SK-N-SH (cell line): ENCODE data around the gene ANAPC2. TPM values are rescaled to one million over a fixed set of nuclear protein-coding genes. Genes with fewer than 3 reads are reported as not detected.

Experiments
- CTCF ChIA-PET: fragments of 300-600, 350-600 bp; formaldehyde crosslinking; extraction: SDS; loops from one replicate; lab custom pipeline; 2021; lab: Yijun Ruan, JAX
- POLR2A ChIA-PET: fragments of 350-600 bp; sonication (Branson Sonifier 250); formaldehyde crosslinking; extraction: SDS; loops from one replicate; lab custom pipeline; 2020; ENCODE audit warnings: antibody characterized with exemption, inconsistent platforms; lab: Yijun Ruan, JAX
- DNase-seq: peaks from one replicate; pipeline ENCODE4 v3.0.0; 2012
- H2AFZ ChIP-seq: fragments of 200-600 bp; sonication (generic); 2 replicates; pipeline ENCODE4 v1.8.1; 2016; ENCODE audit warnings: antibody characterized with exemption, mild to moderate bottlenecking, low read depth
- H3F3A ChIP-seq: fragments of 200-600 bp; sonication (generic); replicated peaks from 2 replicates; pipeline ENCODE3; 2016; ENCODE audit warnings: antibody characterized with exemption, mild to moderate bottlenecking; ENCODE audit not compliant: insufficient read depth
- H3K27ac ChIP-seq, 2 experiments: fragments of 200-500 bp in 1 of 2; fragments of 200-600 bp in 1 of 2; sonication (Bioruptor generic) in 1 of 2; sonication (generic), shearing (Covaris generic) in 1 of 2; 2 replicates each; pipeline versions ENCODE4 v1.5.1 to v1.6.1; 2014 to 2016; ENCODE audit warnings: low read depth in 2 of 2, inconsistent platforms in 1 of 2, low read length in 1 of 2, mild to moderate bottlenecking in 1 of 2, mixed read lengths in 1 of 2
- H3K27me3 ChIP-seq: fragments of 200-600 bp; sonication (generic), shearing (Covaris generic); 2 replicates; pipeline ENCODE4 v1.6.1; 2016; ENCODE audit warnings: mixed run types; ENCODE audit not compliant: insufficient read depth
- H3K36me3 ChIP-seq, 2 experiments: fragments of 200-500 bp in 1 of 2; fragments of 200-600 bp in 1 of 2; sonication (Bioruptor generic) in 1 of 2; sonication (generic) in 1 of 2; replicated peaks in 1 of 2; 2 replicates each; pipeline versions ENCODE3 to v1.5.1; 2014 to 2016; ENCODE audit warnings: low read length in 1 of 2, mild to moderate bottlenecking in 1 of 2; ENCODE audit not compliant: insufficient read depth in 2 of 2, control insufficient read depth in 1 of 2
- H3K4me1 ChIP-seq, 2 experiments: fragments of 200-500 bp in 1 of 2; fragments of 200-600 bp in 1 of 2; sonication (Bioruptor generic) in 1 of 2; sonication (generic), shearing (Covaris generic) in 1 of 2; 2 replicates each; pipeline versions ENCODE4 v1.5.1 to v1.6.1; 2014 to 2016; ENCODE audit warnings: low read depth in 1 of 2, low read length in 1 of 2, mixed run types in 1 of 2; ENCODE audit not compliant: insufficient read depth in 2 of 2, control insufficient read depth in 1 of 2
- H3K4me2 ChIP-seq: fragments of 200-600 bp; sonication (generic), shearing (Covaris generic); 2 replicates; pipeline ENCODE4 v1.6.1; 2017; ENCODE audit warnings: mixed run types
- H3K4me3 ChIP-seq, 2 experiments: fragments of 200-500 bp in 1 of 2; fragments of 200-600 bp in 1 of 2; sonication (Bioruptor generic) in 1 of 2; sonication (generic), shearing (Covaris generic) in 1 of 2; 2 replicates each; pipeline versions ENCODE4 v1.5.1 to v1.8.1; 2014 to 2016; ENCODE audit warnings: low read depth in 2 of 2, inconsistent platforms in 1 of 2, low read length in 1 of 2, mild to moderate bottlenecking in 1 of 2, mixed read lengths in 1 of 2, moderate library complexity in 1 of 2
- H3K79me2 ChIP-seq: fragments of 200-600 bp; sonication (generic); 2 replicates; pipeline ENCODE4 v1.8.1; 2017; ENCODE audit warnings: mild to moderate bottlenecking; ENCODE audit not compliant: insufficient read depth
- H3K9ac ChIP-seq: fragments of 200-600 bp; sonication (generic); 2 replicates; pipeline ENCODE4 v1.6.1; 2017; ENCODE audit warnings: mixed run types
- H3K9me2 ChIP-seq: fragments of 200-600 bp; sonication (generic); 2 replicates; pipeline ENCODE4 v1.6.1; 2017; ENCODE audit warnings: mixed run types
- H3K9me3 ChIP-seq: fragments of 200-600 bp; sonication (generic); 2 replicates; pipeline ENCODE4 v1.6.1; 2017; ENCODE audit warnings: mixed run types, mild to moderate bottlenecking, moderate library complexity
- H4K20me1 ChIP-seq: fragments of 200-600 bp; sonication (generic); 2 replicates; pipeline ENCODE4 v1.6.1; 2017; ENCODE audit warnings: mild to moderate bottlenecking, mixed run types; ENCODE audit not compliant: insufficient read depth
- CHD2 ChIP-seq: fragments of 150-350 bp; IDR thresholded peaks from 2 replicates; pipeline ENCODE4 v1.6.1; 2018; ENCODE audit warnings: low read length; ENCODE audit not compliant: partially characterized antibody
- ELF1 ChIP-seq: IDR thresholded peaks from 2 replicates; pipeline ENCODE4 v1.4.0; 2012
- EP300 ChIP-seq, 2 experiments: IDR thresholded peaks; 2 replicates each; pipeline versions ENCODE4 v1.4.0 to v1.6.1; 2012; ENCODE audit warnings: borderline replicate concordance in 1 of 2, low read depth in 1 of 2, low read length in 1 of 2
- IRF3 ChIP-seq: fragments of 150-350 bp; IDR thresholded peaks from 2 replicates; pipeline ENCODE4 v1.6.1; 2016; ENCODE audit warnings: mild to moderate bottlenecking, low read depth, low read length
- JUND ChIP-seq: IDR thresholded peaks from 2 replicates; pipeline ENCODE4 v1.4.0; 2012
- MAX ChIP-seq: IDR thresholded peaks from 2 replicates; pipeline ENCODE4 v1.4.0; 2012; ENCODE audit warnings: low read depth
- MXI1 ChIP-seq: IDR thresholded peaks from 2 replicates; pipeline ENCODE4 v1.6.1; 2012; ENCODE audit warnings: mild to moderate bottlenecking, low read depth, low read length, improper control_type of control experiment
- NFIC ChIP-seq: IDR thresholded peaks from 2 replicates; pipeline ENCODE4 v1.4.0; 2012; ENCODE audit warnings: borderline replicate concordance
- RCOR1 ChIP-seq: fragments of 150-350 bp; IDR thresholded peaks from 2 replicates; pipeline ENCODE4 v1.6.1; 2017; ENCODE audit warnings: antibody characterized with exemption, low read length
- RFX5 ChIP-seq: IDR thresholded peaks from 2 replicates; pipeline ENCODE4 v1.6.1; 2012; ENCODE audit warnings: mild to moderate bottlenecking, improper control_type of control experiment, low read length
- TAF1 ChIP-seq: IDR thresholded peaks from 2 replicates; pipeline ENCODE4 v1.6.1; 2012; ENCODE audit warnings: low read depth, mild to moderate bottlenecking, low read length, moderate library complexity, borderline replicate concordance
- TCF12 ChIP-seq: IDR thresholded peaks from 2 replicates; pipeline ENCODE4 v1.4.0; 2012
- YY1 ChIP-seq: IDR thresholded peaks from 2 replicates; pipeline ENCODE4 v1.4.0; 2012; ENCODE audit warnings: low read depth, mild to moderate bottlenecking
- WGBS: methylation state at CpG from one replicate; pipeline ENCODE4 v1.1.6; 2017; ENCODE audit warnings: low lambda C conversion rate; 5-methylcytosine and 5-hydroxymethylcytosine counted together
- polyA plus RNA-seq, 3 experiments: library from polyadenylated mRNA; depleted of rRNA; stranded (reverse); fragments of >200 nt; gene quantifications; 2 replicates each; pipeline ENCODE4 v1.2.3, GENCODE V29; 2012
- TF ChIP-seq, protein P1 (sequence below): IDR thresholded peaks from 2 replicates; pipeline ENCODE4 v1.6.1; 2012; ENCODE audit warnings: mild to moderate bottlenecking, low read depth, low read length, moderate library complexity
- TF ChIP-seq, protein P2 (sequence below): IDR thresholded peaks from 2 replicates; pipeline ENCODE4 v1.4.0; 2012; ENCODE audit warnings: low read depth, borderline replicate concordance

Gene ANAPC2
- polyA plus RNA-seq, 1 of the 3 experiments (the other 2 are of a cell fraction), result 35.1 TPM

GRCh38 chr9:137194388-137194787 is 6.0 kb upstream of the ANAPC2 start:
- H2AFZ ChIP-seq, result no peak overlapping the region
- peaks cover 15 to 26% of the 10 kb centered on the region in 2 experiments for H3K4me1 ChIP-seq
- H3K27ac ChIP-seq, result no peak overlapping the region
- no peak overlapping the region for H3K9ac ChIP-seq
- H3K4me3 ChIP-seq, result no peak overlapping the region
- no peak overlapping the region for H3K4me2 ChIP-seq
- H3K79me2 ChIP-seq, result peaks cover 73% of the 10 kb centered on the region
- H4K20me1 ChIP-seq, result peaks cover 67% of the 10 kb centered on the region
- H3K36me3 ChIP-seq, result peaks cover 3 to 21% of the 10 kb centered on the region in 2 experiments
- no peaks in the 10 kb centered on the region for H3K9me2 ChIP-seq
- no peaks in the 10 kb centered on the region for H3K27me3 ChIP-seq
- WGBS, result 77% methylated on average over 9 of the region's 16 CpGs
- no peaks in the 10 kb centered on the region for H3K9me3 ChIP-seq
- ChIA-PET POLR2A (interaction anchor here (1.4 kb wide), 1 partner anchor 65 kb away, joined by 3 read pairs; no protein-coding TSS in a partner anchor), CTCF (interaction anchor here (1.3 to 2.0 kb wide), 4 partner anchors 28 to 165 kb away, joined by 3 to 9 read pairs (median 4); partner anchors contain the start of genes NPDC1 and RNF224)
- peaks cover 8% of the 10 kb centered on the region for H3F3A ChIP-seq
- DNase-seq, result no peak
- TF ChIP-seq JUND (no peak), TAF1 (no peak), MXI1 (no peak), MAX (no peak), EP300 (IDR thresholded peaks at IDR 0.05; ENCODE audit: borderline replicate concordance in 1 of 2, low read depth in 1 of 2, low read length in 1 of 2) (no peak), TCF12 (no peak), IRF3 (no peak), NFIC (no peak), ELF1 (no peak), CHD2 (no peak), RFX5 (no peak), RCOR1 (no peak), YY1 (no peak)
- TF ChIP-seq, protein P1, sequence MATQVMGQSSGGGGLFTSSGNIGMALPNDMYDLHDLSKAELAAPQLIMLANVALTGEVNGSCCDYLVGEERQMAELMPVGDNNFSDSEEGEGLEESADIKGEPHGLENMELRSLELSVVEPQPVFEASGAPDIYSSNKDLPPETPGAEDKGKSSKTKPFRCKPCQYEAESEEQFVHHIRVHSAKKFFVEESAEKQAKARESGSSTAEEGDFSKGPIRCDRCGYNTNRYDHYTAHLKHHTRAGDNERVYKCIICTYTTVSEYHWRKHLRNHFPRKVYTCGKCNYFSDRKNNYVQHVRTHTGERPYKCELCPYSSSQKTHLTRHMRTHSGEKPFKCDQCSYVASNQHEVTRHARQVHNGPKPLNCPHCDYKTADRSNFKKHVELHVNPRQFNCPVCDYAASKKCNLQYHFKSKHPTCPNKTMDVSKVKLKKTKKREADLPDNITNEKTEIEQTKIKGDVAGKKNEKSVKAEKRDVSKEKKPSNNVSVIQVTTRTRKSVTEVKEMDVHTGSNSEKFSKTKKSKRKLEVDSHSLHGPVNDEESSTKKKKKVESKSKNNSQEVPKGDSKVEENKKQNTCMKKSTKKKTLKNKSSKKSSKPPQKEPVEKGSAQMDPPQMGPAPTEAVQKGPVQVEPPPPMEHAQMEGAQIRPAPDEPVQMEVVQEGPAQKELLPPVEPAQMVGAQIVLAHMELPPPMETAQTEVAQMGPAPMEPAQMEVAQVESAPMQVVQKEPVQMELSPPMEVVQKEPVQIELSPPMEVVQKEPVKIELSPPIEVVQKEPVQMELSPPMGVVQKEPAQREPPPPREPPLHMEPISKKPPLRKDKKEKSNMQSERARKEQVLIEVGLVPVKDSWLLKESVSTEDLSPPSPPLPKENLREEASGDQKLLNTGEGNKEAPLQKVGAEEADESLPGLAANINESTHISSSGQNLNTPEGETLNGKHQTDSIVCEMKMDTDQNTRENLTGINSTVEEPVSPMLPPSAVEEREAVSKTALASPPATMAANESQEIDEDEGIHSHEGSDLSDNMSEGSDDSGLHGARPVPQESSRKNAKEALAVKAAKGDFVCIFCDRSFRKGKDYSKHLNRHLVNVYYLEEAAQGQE, result no peak
- TF ChIP-seq, protein P2, sequence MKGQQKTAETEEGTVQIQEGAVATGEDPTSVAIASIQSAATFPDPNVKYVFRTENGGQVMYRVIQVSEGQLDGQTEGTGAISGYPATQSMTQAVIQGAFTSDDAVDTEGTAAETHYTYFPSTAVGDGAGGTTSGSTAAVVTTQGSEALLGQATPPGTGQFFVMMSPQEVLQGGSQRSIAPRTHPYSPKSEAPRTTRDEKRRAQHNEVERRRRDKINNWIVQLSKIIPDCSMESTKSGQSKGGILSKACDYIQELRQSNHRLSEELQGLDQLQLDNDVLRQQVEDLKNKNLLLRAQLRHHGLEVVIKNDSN, result no peak
